SK-N-MC (cell line): ENCODE results near the gene RHEX.

Experiments
- DNase-seq: peaks from one replicate; pipeline ENCODE4 v3.0.0-alpha.2; 2011; ENCODE audit warnings: low read depth, low spot score
- H3K27ac ChIP-seq: fragments of 200-600 bp; sonication (generic); 2 replicates; pipeline ENCODE4 v1.5.1; 2016; ENCODE audit warnings: mixed run types
- H3K36me3 ChIP-seq: fragments of 200-600 bp; sonication (generic); 2 replicates; pipeline ENCODE4 v1.6.1; 2017; ENCODE audit warnings: antibody characterized with exemption, low read length, mixed read lengths; ENCODE audit not compliant: insufficient read depth
- H3K4me3 ChIP-seq: fragments of 200-600 bp; sonication (generic); 2 replicates; pipeline ENCODE4 v1.5.1; 2016
- H3K9ac ChIP-seq: fragments of 200-600 bp; sonication (generic); 2 replicates; pipeline ENCODE4 v1.8.0; 2017; ENCODE audit warnings: mixed run types, mixed read lengths; ENCODE audit not compliant: insufficient read length
- H3K9me3 ChIP-seq: fragments of 200-600 bp; sonication (generic); 2 replicates; pipeline ENCODE4 v1.6.1; 2017; ENCODE audit warnings: low read depth, mild to moderate bottlenecking, antibody characterized with exemption, low read length, moderate library complexity, mixed read lengths
- EZH2 ChIP-seq: fragments of 200-600 bp; sonication (generic); IDR thresholded peaks from one replicate; pipeline ENCODE4 v1.6.1; 2017; ENCODE audit warnings: antibody characterized with exemption
- FOXP2 ChIP-seq: optimal IDR thresholded peaks from 2 replicates; pipeline ENCODE3; 2011; ENCODE audit warnings: mild to moderate bottlenecking, moderate library complexity; ENCODE audit not compliant: insufficient read depth; ENCODE audit errors: extremely low read length, control extremely low read depth
- POLR2AphosphoS5 ChIP-seq: IDR thresholded peaks from 2 replicates; pipeline ENCODE4 v1.6.1; 2012; ENCODE audit warnings: mild to moderate bottlenecking, low read depth, low read length, borderline replicate concordance

The RHEX gene

GRCh38 chr1:206101351-206102045 lies 48.5 kb downstream of the RHEX start:
- H3K9ac ChIP-seq, result no peak overlapping the region
- H3K27ac ChIP-seq, result no peak overlapping the region
- no peak overlapping the region for H3K4me3 ChIP-seq
- TF ChIP-seq POLR2AphosphoS5 (no peak), EZH2 (no peak), FOXP2 (no peak)
- DNase-seq, result no peak
- no peaks in the 10 kb centered on the region for H3K9me3 ChIP-seq
- no peaks in the 10 kb centered on the region for H3K36me3 ChIP-seq

- DNase-seq, result no peak
- H3K27ac ChIP-seq, result no peak overlapping the region
- H3K9ac ChIP-seq, result no peak overlapping the region
- no peak for TF ChIP-seq POLR2AphosphoS5
- TF ChIP-seq EZH2, result no peak
- TF ChIP-seq FOXP2, result no peak
- H3K36me3 ChIP-seq, result no peaks in the 10 kb centered on the region
- H3K9me3 ChIP-seq, result no peaks in the 10 kb centered on the region
- H3K4me3 ChIP-seq, result no peak overlapping the region
These were observed 49.4 kb downstream of the RHEX start for GRCh38 chr1:206102292-206102936.

GRCh38 chr1:206103979-206104378 lies 51.0 kb downstream of the RHEX start:
- no peak for DNase-seq
- TF ChIP-seq EZH2 (no peak), POLR2AphosphoS5 (no peak), FOXP2 (no peak)
- no peak overlapping the region for H3K9ac ChIP-seq
- H3K9me3 ChIP-seq, result no peaks in the 10 kb centered on the region
- no peaks in the 10 kb centered on the region for H3K36me3 ChIP-seq
- no peak overlapping the region for H3K4me3 ChIP-seq
- no peak overlapping the region for H3K27ac ChIP-seq

- H3K4me3 ChIP-seq, result no peak overlapping the region
- H3K9ac ChIP-seq, result no peak overlapping the region
- no peaks in the 10 kb centered on the region for H3K9me3 ChIP-seq
- H3K27ac ChIP-seq, result no peak overlapping the region
- no peaks in the 10 kb centered on the region for H3K36me3 ChIP-seq
- TF ChIP-seq POLR2AphosphoS5, result no peak
- TF ChIP-seq EZH2, result no peak
- no peak for TF ChIP-seq FOXP2
- no peak for DNase-seq
These were observed 52.6 kb downstream of the RHEX start for GRCh38 chr1:206105464-206105995.

GRCh38 chr1:206106328-206107167 lies 53.6 kb downstream of the RHEX start:
- H3K27ac ChIP-seq, result no peak overlapping the region
- no peak for TF ChIP-seq EZH2
- TF ChIP-seq POLR2AphosphoS5, result no peak
- no peak for TF ChIP-seq FOXP2
- H3K9ac ChIP-seq, result no peak overlapping the region
- no peak overlapping the region for H3K4me3 ChIP-seq
- no peaks in the 10 kb centered on the region for H3K9me3 ChIP-seq
- DNase-seq, result peak; percentile 32
- H3K36me3 ChIP-seq, result no peaks in the 10 kb centered on the region

- Histone ChIP-seq H3K9ac (no peak overlapping the region), H3K9me3 (no peaks in the 10 kb centered on the region), H3K36me3 (no peaks in the 10 kb centered on the region), H3K27ac (no peak overlapping the region), H3K4me3 (no peak overlapping the region)
- DNase-seq, result no peak
- TF ChIP-seq EZH2 (no peak), POLR2AphosphoS5 (no peak), FOXP2 (no peak)
These were observed 54.2 kb downstream of the RHEX start for GRCh38 chr1:206107168-206107544.

- no peak for TF ChIP-seq POLR2AphosphoS5
- TF ChIP-seq FOXP2, result no peak
- TF ChIP-seq EZH2, result no peak
- H3K27ac ChIP-seq, result no peak overlapping the region
- H3K36me3 ChIP-seq, result no peaks in the 10 kb centered on the region
- H3K4me3 ChIP-seq, result no peak overlapping the region
- DNase-seq, result no peak
- no peaks in the 10 kb centered on the region for H3K9me3 ChIP-seq
- no peak overlapping the region for H3K9ac ChIP-seq
These were observed 55.7 kb downstream of the RHEX start for GRCh38 chr1:206108635-206109034.

- Histone ChIP-seq H3K4me3 (no peak overlapping the region), H3K9me3 (no peaks in the 10 kb centered on the region), H3K9ac (no peak overlapping the region), H3K36me3 (no peaks in the 10 kb centered on the region), H3K27ac (no peak overlapping the region)
- DNase-seq, result no peak
- TF ChIP-seq POLR2AphosphoS5, result no peak
- TF ChIP-seq EZH2, result no peak
- TF ChIP-seq FOXP2, result no peak
These were observed 56.7 kb downstream of the RHEX start for GRCh38 chr1:206109718-206110117.
